Measurements from ENCODE around the gene SARM1. TPM values are rescaled to one million over a fixed set of nuclear protein-coding genes. Genes with fewer than 3 reads are reported as not detected.

The SARM1 gene
- total and polyA plus RNA-seq, 2 of the 13 experiments (the other 11 are each of a cell fraction or from before 2014, with no cell fraction given) = 0.73 to 0.86 TPM

GRCh38 chr17:28335201-28335958 is 36.1 kb upstream of the SARM1 start, which contains the start of the genes IFT20 and TNFAIP1 (continued):
- no peak for TF ChIP-seq REST (IDR thresholded peaks at IDR 0.05; ENCODE audit: borderline replicate concordance in 1 of 2, low read depth in 1 of 2, low read length in 2 of 2)
- no peak for TF ChIP-seq CREBL2 (CRISPR knock-in tag; IDR thresholded peaks at IDR 0.05; ENCODE audit: borderline replicate concordance)
- TF ChIP-seq FOSL1 (CRISPR knock-in tag; IDR thresholded peaks at IDR 0.05; ENCODE audit: borderline replicate concordance) = peak; percentile 42; the same call in 1 of the 2 replicates
- no peak for TF ChIP-seq NFRKB (IDR thresholded peaks at IDR 0.05)
- TF ChIP-seq MTF1 (CRISPR knock-in tag; IDR thresholded peaks at IDR 0.05) = no peak
- 0 out of 2 replicates have a peak, but pooled peaks have one; percentile 4 for TF ChIP-seq ZNF629 (CRISPR knock-in tag; conservative IDR thresholded peaks at IDR 0.05)
- no peak for TF ChIP-seq ZNF17 (CRISPR knock-in tag; IDR thresholded peaks at IDR 0.05)
- no peak for TF ChIP-seq ZNF101 (CRISPR knock-in tag; IDR thresholded peaks at IDR 0.05; ENCODE audit: borderline replicate concordance, low read depth)
- TF ChIP-seq SALL1 (CRISPR knock-in tag; IDR thresholded peaks at IDR 0.05) = peak; percentile 79
- TF ChIP-seq JARID2 (CRISPR knock-in tag; IDR thresholded peaks at IDR 0.05; ENCODE audit: insufficient replicate concordance) = peak; percentile 51
- TF ChIP-seq NR2C2 (CRISPR knock-in tag; IDR thresholded peaks at IDR 0.05; ENCODE audit: borderline replicate concordance) = peak; percentile 100
- no peak for TF ChIP-seq ZNF713 (CRISPR knock-in tag; IDR thresholded peaks at IDR 0.05)
- TF ChIP-seq IRF1 (CRISPR knock-in tag; IDR thresholded peaks at IDR 0.05; ENCODE audit: low read depth) = no peak
- no peak for TF ChIP-seq AHR (CRISPR knock-in tag; IDR thresholded peaks at IDR 0.05)
- peak; percentile 79 for TF ChIP-seq AGO1 (IDR thresholded peaks at IDR 0.05; ENCODE audit: low read depth, low read length, poor library complexity, severe bottlenecking)
- no peak for TF ChIP-seq SMC3 (IDR thresholded peaks at IDR 0.05; ENCODE audit: low read length)
- TF ChIP-seq ERF (CRISPR knock-in tag; IDR thresholded peaks at IDR 0.05) = peak; percentile 78
- TF ChIP-seq PHF20 (CRISPR knock-in tag; IDR thresholded peaks at IDR 0.05) = peak; percentile 90
- TF ChIP-seq ZFYVE20 (CRISPR knock-in tag; IDR thresholded peaks at IDR 0.05; ENCODE audit: borderline replicate concordance, low read depth) = no peak
- 0 out of 2 replicates have a peak, but pooled peaks have one; percentile 28 for TF ChIP-seq ZNF749 (CRISPR knock-in tag; IDR thresholded peaks at IDR 0.05; ENCODE audit: borderline replicate concordance)
- TF ChIP-seq FUBP1 (CRISPR knock-in tag; IDR thresholded peaks at IDR 0.05; ENCODE audit: borderline replicate concordance) = no peak
- TF ChIP-seq ZNF33B (CRISPR knock-in tag; IDR thresholded peaks at IDR 0.05) = no peak
- TF ChIP-seq ZNF235 (CRISPR knock-in tag; IDR thresholded peaks at IDR 0.05; ENCODE audit: borderline replicate concordance) = 0 out of 2 replicates have a peak, but pooled peaks have one; percentile 22
- no peak for TF ChIP-seq KDM1A (CRISPR knock-in tag; IDR thresholded peaks at IDR 0.05)
